C4-2B (cell line): ENCODE measurements around the gene ARHGAP21.

ENCODE experiments used
- H3K27ac ChIP-seq: fragments of 450-650 bp; 2 replicates; pipeline ENCODE4 v1.5.1; 2017
- CTCF ChIP-seq: fragments of 450-650 bp; conservative IDR thresholded peaks from 2 replicates; pipeline ENCODE4 v1.5.1; 2017; ENCODE audit warnings: mild to moderate bottlenecking
- ZFX ChIP-seq: fragments of 450-650 bp; IDR thresholded peaks from 2 replicates; pipeline ENCODE4 v1.6.1; 2017

ARHGAP21 gene

DNA sequence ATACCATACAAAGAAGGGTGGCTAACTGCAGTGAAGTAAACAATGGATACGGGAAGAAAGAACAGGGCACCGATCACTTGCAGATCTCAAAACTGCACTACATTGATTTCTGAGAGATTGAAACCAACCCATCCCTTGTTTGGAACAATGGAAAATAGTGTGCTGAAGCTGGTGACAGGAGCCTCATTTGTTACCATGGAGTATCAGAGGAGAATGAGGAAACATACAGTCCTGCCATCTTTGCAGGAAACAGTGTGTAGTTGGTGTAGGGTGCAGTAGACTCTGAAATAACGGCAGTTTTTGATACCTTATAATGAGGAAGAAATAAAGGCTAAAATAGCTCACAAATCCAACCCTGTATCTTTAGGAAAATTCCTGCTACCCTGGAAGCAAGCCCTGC lies 118.5 kb downstream of the ARHGAP21 start:
- no peak for TF ChIP-seq ZFX
- TF ChIP-seq CTCF = no peak
- no peak overlapping the region for H3K27ac ChIP-seq

- TF ChIP-seq ZFX = no peak
- no peak for TF ChIP-seq CTCF
- H3K27ac ChIP-seq = no peak overlapping the region
Observed at GRCh38 chr10:24603333-24603732, 120.4 kb downstream of the ARHGAP21 start.

DNA sequence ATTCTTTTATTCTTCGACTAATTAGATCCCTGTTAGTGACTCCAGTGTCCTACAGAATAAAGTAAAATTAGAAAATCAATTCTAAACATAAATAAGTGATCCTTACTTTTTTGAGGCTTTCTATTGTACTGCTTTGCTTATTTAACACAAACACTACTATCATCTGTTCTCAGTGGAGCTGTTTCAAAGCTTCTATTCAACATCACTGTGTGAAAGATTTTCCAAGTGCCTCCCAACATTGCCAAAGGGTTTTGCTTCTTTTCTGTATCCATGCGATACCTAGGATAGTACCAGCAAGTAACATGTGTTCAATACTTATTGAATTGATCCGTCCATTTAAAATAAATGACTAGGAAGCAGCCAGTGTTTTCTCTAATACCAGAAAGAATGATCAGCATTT lies 125.7 kb downstream of the ARHGAP21 start:
- H3K27ac ChIP-seq = no peak overlapping the region
- TF ChIP-seq ZFX = no peak
- no peak for TF ChIP-seq CTCF

DNA sequence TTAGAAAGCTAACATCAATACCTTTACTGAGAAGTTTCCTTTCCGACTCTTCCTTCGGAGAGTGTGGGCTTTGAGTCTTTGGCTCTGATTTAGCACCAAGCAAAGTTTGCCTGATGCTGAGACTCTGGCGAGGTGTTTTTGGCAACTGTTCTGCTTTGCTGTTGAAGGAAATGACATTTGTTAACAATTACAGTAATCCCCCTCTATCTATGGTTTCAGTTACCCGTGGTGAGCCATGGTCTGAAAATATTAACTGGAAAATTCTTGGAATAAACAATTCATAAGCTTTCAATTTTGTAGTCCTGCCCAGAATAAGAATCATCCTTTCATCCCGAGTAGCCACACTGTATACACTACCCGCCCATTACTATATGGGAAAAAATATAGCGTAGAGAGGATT lies 126.3 kb downstream of the ARHGAP21 start:
- no peak for TF ChIP-seq ZFX
- no peak for TF ChIP-seq CTCF
- no peak overlapping the region for H3K27ac ChIP-seq

DNA sequence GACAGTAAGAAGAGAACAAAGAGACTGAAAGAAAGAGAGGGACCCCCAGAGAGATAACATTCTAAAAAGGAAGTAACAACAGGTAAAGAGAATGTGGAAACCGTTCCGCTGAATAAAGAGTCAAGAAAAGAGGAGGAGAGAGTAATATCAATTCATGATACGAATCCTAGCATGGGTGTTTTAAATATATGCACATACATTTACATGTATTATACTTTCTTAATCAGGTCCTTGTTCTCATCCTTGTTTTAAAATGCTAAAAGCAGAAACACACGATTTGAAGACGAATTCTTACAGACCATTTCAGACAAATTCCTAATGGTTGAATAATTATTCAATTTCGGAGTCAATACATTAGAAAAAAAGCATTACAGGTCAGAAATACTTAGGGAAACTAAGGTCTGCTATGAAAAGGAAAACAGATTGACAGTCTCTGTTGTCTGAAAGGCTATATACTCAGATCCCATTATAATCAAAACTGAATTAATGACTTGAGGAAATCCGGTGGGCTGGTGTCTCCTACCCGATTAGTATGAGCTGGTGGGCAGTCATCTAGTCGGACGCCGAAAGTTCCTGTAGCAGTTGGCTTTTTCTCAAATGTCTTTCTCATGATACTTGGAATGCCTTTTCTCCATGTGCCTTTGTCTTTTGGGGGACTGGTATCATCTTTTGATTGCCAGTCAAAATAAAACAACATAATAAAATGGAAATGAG lies 127.3 kb downstream of the ARHGAP21 start:
- TF ChIP-seq ZFX (no peak), CTCF (no peak)
- no peak overlapping the region for H3K27ac ChIP-seq

GRCh38 chr10:24590697-24591457 lies 132.8 kb downstream of the ARHGAP21 start:
- H3K27ac ChIP-seq = no peak overlapping the region
- no peak for TF ChIP-seq ZFX
- no peak for TF ChIP-seq CTCF

GRCh38 chr10:24589265-24589664 lies 134.4 kb downstream of the ARHGAP21 start:
- H3K27ac ChIP-seq = no peak overlapping the region
- TF ChIP-seq ZFX (no peak), CTCF (no peak)
